GM06990 (cell line): ENCODE data around the gene AHNAK2.

Source experiments
- DNase-seq: peaks from one replicate; pipeline ENCODE4 v3.0.0-alpha.2; 2011; ENCODE audit not compliant: insufficient read length; ENCODE audit errors: extremely low read depth
- H3K27me3 ChIP-seq: replicated peaks from 2 replicates; pipeline ENCODE4 v1.6.0; 2011; ENCODE audit warnings: low read length; ENCODE audit not compliant: control insufficient read depth, insufficient read depth
- H3K36me3 ChIP-seq: 2 replicates; pipeline ENCODE4 v1.5.1; 2011; ENCODE audit warnings: low read length; ENCODE audit not compliant: control insufficient read depth, insufficient read depth
- H3K4me3 ChIP-seq: replicated peaks from 2 replicates; pipeline ENCODE4 v1.5.1; 2011; ENCODE audit warnings: low read depth, mild to moderate bottlenecking, control low read depth, low read length
- CTCF ChIP-seq: IDR thresholded peaks from 2 replicates; pipeline ENCODE4 v1.5.1; 2011; ENCODE audit warnings: low read length, control low read depth, mild to moderate bottlenecking, inconsistent platforms; ENCODE audit not compliant: insufficient read depth, poor library complexity, severe bottlenecking

The AHNAK2 gene

GRCh38 chr14:104973385-104974145 lies 4.6 kb downstream of the AHNAK2 start:
- no peak for DNase-seq
- Histone ChIP-seq H3K4me3 (no peak overlapping the region), H3K27me3 (no peaks in the 10 kb centered on the region; the same call in 1 of the 2 replicates), H3K36me3 (no peaks in the 10 kb centered on the region)
- TF ChIP-seq CTCF, result no peak

GRCh38 chr14:104973135-104973384 lies 5.1 kb downstream of the AHNAK2 start:
- H3K4me3 ChIP-seq, result no peak overlapping the region

GRCh38 chr14:104972301-104973134 lies 5.7 kb downstream of the AHNAK2 start:
- Histone ChIP-seq H3K4me3 (no peak overlapping the region), H3K27me3 (no peaks in the 10 kb centered on the region; the same call in 1 of the 2 replicates), H3K36me3 (no peaks in the 10 kb centered on the region)
- no peak for TF ChIP-seq CTCF
- DNase-seq, result no peak

More at GRCh38 chr14:104973135-104973384, 5.1 kb downstream of the AHNAK2 start:
- Histone ChIP-seq H3K36me3 (no peaks in the 10 kb centered on the region), H3K27me3 (no peaks in the 10 kb centered on the region; the same call in 1 of the 2 replicates)
- no peak for TF ChIP-seq CTCF
- no peak for DNase-seq

GRCh38 chr14:104971447-104972240 lies 6.5 kb downstream of the AHNAK2 start:
- no peak for TF ChIP-seq CTCF
- no peak for DNase-seq
- H3K27me3 ChIP-seq, result no peaks in the 10 kb centered on the region; the same call in 1 of the 2 replicates
- H3K36me3 ChIP-seq, result no peaks in the 10 kb centered on the region
- no peak overlapping the region for H3K4me3 ChIP-seq

- no peaks in the 10 kb centered on the region; the same call in 1 of the 2 replicates for H3K27me3 ChIP-seq
- H3K4me3 ChIP-seq, result no peak overlapping the region
- H3K36me3 ChIP-seq, result no peaks in the 10 kb centered on the region
- TF ChIP-seq CTCF, result no peak
- DNase-seq, result no peak
Measured at GRCh38 chr14:104970231-104971068, 7.7 kb downstream of the AHNAK2 start.
